ENCODE measurements around the gene SIN3B.

The SIN3B gene

GRCh38 chr19:16889366-16889882 is 60.2 kb downstream of the SIN3B start:
- no peak for DNase-seq (ENCODE audit: low read depth in 2 of 2)

GRCh38 chr19:16889883-16890460 is 60.8 kb downstream of the SIN3B start:
- no peak for DNase-seq (ENCODE audit: low read depth in 2 of 2)

GRCh38 chr19:16890461-16891184 is 61.4 kb downstream of the SIN3B start:
- no peak for DNase-seq (ENCODE audit: low read depth in 2 of 2)

- DNase-seq (ENCODE audit: low read depth in 2 of 2) = no peak
Measured at GRCh38 chr19:16891696-16892382, 62.6 kb downstream of the SIN3B start.

- DNase-seq (ENCODE audit: low read depth in 2 of 2) = no peak
Measured at GRCh38 chr19:16892436-16892835, 63.2 kb downstream of the SIN3B start.

GRCh38 chr19:16892868-16893685 is 63.9 kb downstream of the SIN3B start:
- DNase-seq (ENCODE audit: low read depth in 2 of 2) = no peak

- DNase-seq (ENCODE audit: low read depth in 2 of 2) = no peak
Measured at GRCh38 chr19:16893686-16893989, 64.4 kb downstream of the SIN3B start.

GRCh38 chr19:16894080-16894479 is 64.9 kb downstream of the SIN3B start:
- no peak for DNase-seq (ENCODE audit: low read depth in 2 of 2)

- no peak for DNase-seq (ENCODE audit: low read depth in 2 of 2)
Measured at GRCh38 chr19:16895467-16896145, 66.4 kb downstream of the SIN3B start.

GRCh38 chr19:16896146-16897028 is 67.2 kb downstream of the SIN3B start:
- DNase-seq (ENCODE audit: low read depth in 2 of 2) = no peak

- DNase-seq (ENCODE audit: low read depth in 2 of 2) = peak; percentile 33 to 44
Measured at GRCh38 chr19:16897029-16897855, 68.0 kb downstream of the SIN3B start.

- DNase-seq (ENCODE audit: low read depth in 2 of 2) = no peak
Measured at GRCh38 chr19:16897856-16898161, 68.6 kb downstream of the SIN3B start.

GRCh38 chr19:16898361-16899015 is 69.3 kb downstream of the SIN3B start:
- DNase-seq (ENCODE audit: low read depth in 2 of 2) = no peak

- DNase-seq (ENCODE audit: low read depth in 2 of 2) = no peak
Measured at GRCh38 chr19:16899566-16900075, 70.4 kb downstream of the SIN3B start.

GRCh38 chr19:16901491-16902175 is 72.4 kb downstream of the SIN3B start:
- DNase-seq (ENCODE audit: low read depth in 2 of 2) = no peak

GRCh38 chr19:16902545-16902944 is 73.3 kb downstream of the SIN3B start:
- DNase-seq (ENCODE audit: low read depth in 2 of 2) = no peak

- DNase-seq (ENCODE audit: low read depth in 2 of 2) = no peak
Measured at GRCh38 chr19:16903347-16903746, 74.1 kb downstream of the SIN3B start.

GRCh38 chr19:16904599-16904998 is 75.4 kb downstream of the SIN3B start:
- DNase-seq (ENCODE audit: low read depth in 2 of 2) = no peak

- no peak for DNase-seq (ENCODE audit: low read depth in 2 of 2)
Measured at GRCh38 chr19:16908759-16909158, 79.6 kb downstream of the SIN3B start.

Data from activated CD8-positive, alpha-beta memory T cell treated with anti-CD3 and anti-CD28 coated beads for 4 hours (primary cell).